NB4 (cell line): ENCODE results near the gene CCL1.
A peak's percentile ranks its signal among the peaks of the same experiment; 100 is the strongest.

Experiments used
- DNase-seq: peaks from one replicate; pipeline ENCODE4 v3.0.0; 2010; ENCODE audit warnings: low read depth
- H3K4me3 ChIP-seq: one replicate; pipeline ENCODE4 v1.5.1; 2011; ENCODE audit warnings: mild to moderate bottlenecking, low read depth, low read length, moderate library complexity
- MYC ChIP-seq: IDR thresholded peaks from 2 replicates; pipeline ENCODE4 v1.6.1; 2011; ENCODE audit warnings: low read depth, low read length
- POLR2A ChIP-seq: IDR thresholded peaks from 2 replicates; pipeline ENCODE4 v1.6.1; 2011; ENCODE audit warnings: mild to moderate bottlenecking; ENCODE audit not compliant: insufficient read length; ENCODE audit errors: extremely low read depth
- TF ChIP-seq, protein P1 (sequence below): IDR thresholded peaks from one replicate; pipeline ENCODE4 v1.5.1; 2012; ENCODE audit warnings: low read depth, low read length
- TF ChIP-seq, protein P2 (sequence below): IDR thresholded peaks from 2 replicates; pipeline ENCODE4 v1.6.1; 2011; ENCODE audit warnings: low read depth, low read length

Gene CCL1

DNA sequence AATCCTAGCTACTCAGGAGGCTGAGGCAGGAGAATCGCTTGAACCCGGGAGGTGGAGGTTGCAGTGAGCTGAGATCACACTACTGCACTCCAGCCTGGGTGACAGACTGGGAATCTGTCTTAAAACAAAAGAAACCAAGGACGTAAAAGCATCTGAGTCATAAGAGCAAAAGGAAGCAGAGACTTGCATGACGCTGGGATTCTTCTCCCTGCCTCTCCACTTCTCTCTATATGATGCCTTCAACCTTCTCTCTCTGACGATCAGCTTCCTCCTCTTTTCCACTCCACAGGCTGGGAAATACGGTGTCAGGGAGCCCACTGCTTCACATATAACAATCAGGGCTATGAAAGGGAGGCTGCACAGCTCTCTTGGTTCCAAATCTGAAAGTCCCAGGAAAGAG is 43.2 kb upstream of the CCL1 start:
- no peak for DNase-seq
- H3K4me3 ChIP-seq, result no peak overlapping the region
- TF ChIP-seq POLR2A, result no peak
- TF ChIP-seq, protein P1, sequence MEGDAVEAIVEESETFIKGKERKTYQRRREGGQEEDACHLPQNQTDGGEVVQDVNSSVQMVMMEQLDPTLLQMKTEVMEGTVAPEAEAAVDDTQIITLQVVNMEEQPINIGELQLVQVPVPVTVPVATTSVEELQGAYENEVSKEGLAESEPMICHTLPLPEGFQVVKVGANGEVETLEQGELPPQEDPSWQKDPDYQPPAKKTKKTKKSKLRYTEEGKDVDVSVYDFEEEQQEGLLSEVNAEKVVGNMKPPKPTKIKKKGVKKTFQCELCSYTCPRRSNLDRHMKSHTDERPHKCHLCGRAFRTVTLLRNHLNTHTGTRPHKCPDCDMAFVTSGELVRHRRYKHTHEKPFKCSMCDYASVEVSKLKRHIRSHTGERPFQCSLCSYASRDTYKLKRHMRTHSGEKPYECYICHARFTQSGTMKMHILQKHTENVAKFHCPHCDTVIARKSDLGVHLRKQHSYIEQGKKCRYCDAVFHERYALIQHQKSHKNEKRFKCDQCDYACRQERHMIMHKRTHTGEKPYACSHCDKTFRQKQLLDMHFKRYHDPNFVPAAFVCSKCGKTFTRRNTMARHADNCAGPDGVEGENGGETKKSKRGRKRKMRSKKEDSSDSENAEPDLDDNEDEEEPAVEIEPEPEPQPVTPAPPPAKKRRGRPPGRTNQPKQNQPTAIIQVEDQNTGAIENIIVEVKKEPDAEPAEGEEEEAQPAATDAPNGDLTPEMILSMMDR, result no peak
- no peak for TF ChIP-seq MYC
- TF ChIP-seq, protein P2, sequence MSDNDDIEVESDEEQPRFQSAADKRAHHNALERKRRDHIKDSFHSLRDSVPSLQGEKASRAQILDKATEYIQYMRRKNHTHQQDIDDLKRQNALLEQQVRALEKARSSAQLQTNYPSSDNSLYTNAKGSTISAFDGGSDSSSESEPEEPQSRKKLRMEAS, result no peak

DNA sequence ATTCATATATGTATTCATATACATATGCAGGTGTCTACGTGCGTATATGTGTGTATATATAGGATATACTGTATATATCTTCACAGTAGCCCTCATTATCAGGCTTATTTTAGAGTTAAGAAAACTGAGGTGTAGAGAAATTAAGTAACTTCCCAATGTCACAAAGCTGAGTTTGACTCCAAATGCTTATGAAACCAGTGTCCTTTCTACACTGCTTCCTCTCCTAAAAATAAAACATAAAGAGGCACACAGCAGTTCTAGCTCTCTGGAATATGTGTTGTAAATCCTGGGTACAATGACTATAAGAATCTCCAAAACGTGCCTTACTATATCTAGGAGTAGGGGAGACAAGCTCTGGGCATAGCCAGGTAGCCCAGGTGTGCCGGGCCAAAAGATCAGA is 40.0 kb upstream of the CCL1 start:
- no peak for TF ChIP-seq MYC
- TF ChIP-seq, protein P1, result no peak
- no peak overlapping the region for H3K4me3 ChIP-seq
- DNase-seq, result no peak

DNA sequence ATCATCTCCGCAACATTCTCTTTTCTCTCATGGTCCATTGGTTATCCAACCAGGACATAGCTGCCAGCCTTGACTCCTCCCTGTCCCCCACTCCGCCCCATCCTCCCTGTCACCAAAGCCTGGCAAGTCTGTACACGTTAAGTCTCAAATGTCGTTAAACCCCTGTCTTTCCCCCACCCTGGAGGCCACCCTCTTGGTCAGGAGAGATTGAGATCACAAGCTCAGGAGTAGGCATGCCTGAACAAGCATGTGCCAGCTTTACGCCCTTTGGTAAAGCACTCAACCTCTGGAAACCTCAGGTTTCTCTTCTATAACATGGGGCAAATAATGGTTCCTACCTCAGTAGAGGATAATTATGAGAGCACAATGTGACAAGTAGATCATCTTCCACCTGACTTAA is 38.1 kb upstream of the CCL1 start:
- H3K4me3 ChIP-seq, result no peak overlapping the region
- TF ChIP-seq MYC (no peak), POLR2A (no peak)
- no peak for DNase-seq

DNA sequence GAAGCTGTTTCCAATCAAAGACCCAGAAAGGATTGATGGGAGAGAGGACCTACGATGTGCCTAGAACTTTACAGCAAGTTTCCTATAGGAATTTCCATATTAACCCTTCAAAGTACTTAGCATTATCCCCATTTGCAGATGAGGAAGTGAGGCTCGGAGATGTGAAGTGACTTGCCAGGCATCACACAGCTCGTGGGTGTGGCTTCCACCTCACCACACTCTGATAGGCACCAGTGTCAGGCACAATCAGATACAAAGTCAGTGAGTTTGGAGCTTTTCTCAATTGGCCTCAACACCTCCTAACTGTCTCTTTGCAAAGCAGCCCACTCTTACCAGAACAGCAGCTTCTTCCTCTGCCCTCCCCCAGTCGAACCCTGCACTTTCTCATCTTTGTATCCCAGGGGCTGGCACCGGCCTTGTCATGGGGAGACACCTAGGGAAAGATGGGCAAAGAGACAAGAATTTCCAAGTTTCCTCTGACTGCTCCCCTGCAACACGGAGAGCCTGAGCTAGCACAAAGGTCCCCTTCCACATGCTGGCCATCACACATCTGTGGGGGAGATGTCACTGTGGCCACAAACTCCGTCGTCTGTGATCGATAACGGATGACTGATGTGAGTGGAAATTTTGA is 37.4 kb upstream of the CCL1 start:
- TF ChIP-seq, protein P1, result no peak
- DNase-seq, result no peak
- no peak overlapping the region for H3K4me3 ChIP-seq

DNA sequence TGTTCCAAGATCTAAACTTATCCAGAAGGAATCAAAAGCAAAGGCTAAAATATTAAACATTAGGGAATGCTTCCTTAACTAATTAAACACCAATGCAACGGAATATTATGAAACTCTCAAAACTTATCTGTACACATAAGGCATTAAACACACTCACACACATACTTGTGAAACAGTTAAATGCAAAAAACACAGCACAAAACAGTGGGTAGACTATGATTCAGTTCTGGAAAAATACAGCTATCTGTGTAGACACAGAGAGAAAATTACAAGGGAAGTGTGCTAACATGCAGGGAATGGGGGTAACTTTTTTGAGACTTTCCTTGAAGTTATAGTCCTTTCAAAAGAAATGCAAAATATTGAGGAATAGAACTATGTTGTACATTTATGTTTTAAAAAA is 36.7 kb upstream of the CCL1 start:
- no peak for TF ChIP-seq MYC
- no peak overlapping the region for H3K4me3 ChIP-seq
- no peak for DNase-seq

DNA sequence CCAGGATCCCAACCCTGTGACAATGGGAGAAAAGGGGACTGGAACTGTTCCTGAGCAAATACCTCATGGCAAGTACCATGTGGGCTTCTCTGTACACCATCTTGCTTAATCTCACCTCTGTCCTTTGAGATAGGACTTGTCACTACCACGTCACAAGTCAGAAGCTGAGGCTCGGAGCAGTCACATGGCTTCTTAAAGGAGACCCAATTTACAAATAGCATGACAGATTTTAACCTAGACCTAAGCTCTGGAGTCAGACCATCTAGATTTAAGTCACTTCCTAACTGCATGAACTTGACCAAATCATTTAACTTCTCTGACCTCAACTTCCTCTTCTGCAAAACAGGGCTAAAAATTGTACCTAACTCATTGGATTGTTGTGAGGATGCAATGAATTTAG is 36.0 kb upstream of the CCL1 start:
- DNase-seq, result peak; percentile 72
- no peak overlapping the region for H3K4me3 ChIP-seq
- TF ChIP-seq, protein P1, result no peak
- no peak for TF ChIP-seq POLR2A
- TF ChIP-seq, protein P2, result peak; percentile 51
- TF ChIP-seq MYC, result no peak

DNA sequence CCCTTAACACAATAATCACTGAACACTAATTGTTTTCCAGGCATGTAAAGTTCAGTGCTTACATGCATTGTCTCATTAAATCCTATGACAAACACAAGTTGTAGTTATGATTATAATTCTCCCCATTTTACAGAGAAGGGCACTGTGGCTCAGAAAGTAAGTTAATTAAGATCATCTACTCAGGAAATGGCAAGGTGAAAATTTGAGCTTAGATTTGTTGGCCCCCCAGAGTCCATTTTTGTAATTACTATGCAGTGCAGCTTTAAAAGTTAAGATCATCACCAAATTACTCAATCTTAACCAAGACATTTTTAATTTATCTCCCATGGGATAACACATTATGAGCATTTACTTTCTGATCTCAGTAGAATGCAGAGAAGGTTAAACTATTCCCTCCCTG is 34.2 kb upstream of the CCL1 start:
- DNase-seq, result no peak
- H3K4me3 ChIP-seq, result no peak overlapping the region
- TF ChIP-seq, protein P2, result no peak
- TF ChIP-seq, protein P1, result no peak
- TF ChIP-seq MYC, result no peak
- no peak for TF ChIP-seq POLR2A
